Raji (cell line): ENCODE results near the gene LHX2.

ENCODE experiments used
- POLR2A ChIP-seq: IDR thresholded peaks from 2 replicates; pipeline ENCODE4 v1.6.1; 2011; ENCODE audit warnings: low read depth, low read length, control low read depth; ENCODE audit not compliant: insufficient read depth

Gene LHX2

GRCh38 chr9:124007565-124008302, 3.8 kb upstream of the LHX2 start:
- TF ChIP-seq POLR2A = no peak

- TF ChIP-seq POLR2A = no peak
These were observed 3.3 kb upstream of the LHX2 start for GRCh38 chr9:124008303-124008693.

- TF ChIP-seq POLR2A = no peak
These were observed 2.7 kb upstream of the LHX2 start for GRCh38 chr9:124008694-124009530.

GRCh38 chr9:124009531-124010217, 1.9 kb upstream of the LHX2 start:
- no peak for TF ChIP-seq POLR2A

- no peak for TF ChIP-seq POLR2A
These were observed 1.3 kb upstream of the LHX2 start for GRCh38 chr9:124010303-124010664.

- TF ChIP-seq POLR2A = no peak
These were observed 775 bp upstream of the LHX2 start for GRCh38 chr9:124010665-124011321.

- no peak for TF ChIP-seq POLR2A
These were observed 1.1 kb downstream of the LHX2 start for GRCh38 chr9:124012368-124013301.

GRCh38 chr9:124013309-124014210, 2.0 kb downstream of the LHX2 start:
- no peak for TF ChIP-seq POLR2A

GRCh38 chr9:124014211-124014955, 2.8 kb downstream of the LHX2 start:
- TF ChIP-seq POLR2A = no peak

GRCh38 chr9:124014956-124015660, 3.5 kb downstream of the LHX2 start:
- no peak for TF ChIP-seq POLR2A

- no peak for TF ChIP-seq POLR2A
These were observed 4.1 kb downstream of the LHX2 start for GRCh38 chr9:124015661-124016131.
